Neural progenitor cell (in vitro differentiated cells): ENCODE measurements around the gene CCDC124.

Experiments
- EZH2 ChIP-seq: fragments of 200-600 bp; sonication (generic); IDR thresholded peaks from 2 replicates; pipeline ENCODE4 v1.6.1; 2017; ENCODE audit warnings: antibody characterized with exemption, mild to moderate bottlenecking, moderate library complexity
- EZH2phosphoT487 ChIP-seq: fragments of 200-600 bp; sonication (generic); IDR thresholded peaks from 2 replicates; pipeline ENCODE4 v1.6.1; 2017; ENCODE audit warnings: antibody characterized with exemption

DNA sequence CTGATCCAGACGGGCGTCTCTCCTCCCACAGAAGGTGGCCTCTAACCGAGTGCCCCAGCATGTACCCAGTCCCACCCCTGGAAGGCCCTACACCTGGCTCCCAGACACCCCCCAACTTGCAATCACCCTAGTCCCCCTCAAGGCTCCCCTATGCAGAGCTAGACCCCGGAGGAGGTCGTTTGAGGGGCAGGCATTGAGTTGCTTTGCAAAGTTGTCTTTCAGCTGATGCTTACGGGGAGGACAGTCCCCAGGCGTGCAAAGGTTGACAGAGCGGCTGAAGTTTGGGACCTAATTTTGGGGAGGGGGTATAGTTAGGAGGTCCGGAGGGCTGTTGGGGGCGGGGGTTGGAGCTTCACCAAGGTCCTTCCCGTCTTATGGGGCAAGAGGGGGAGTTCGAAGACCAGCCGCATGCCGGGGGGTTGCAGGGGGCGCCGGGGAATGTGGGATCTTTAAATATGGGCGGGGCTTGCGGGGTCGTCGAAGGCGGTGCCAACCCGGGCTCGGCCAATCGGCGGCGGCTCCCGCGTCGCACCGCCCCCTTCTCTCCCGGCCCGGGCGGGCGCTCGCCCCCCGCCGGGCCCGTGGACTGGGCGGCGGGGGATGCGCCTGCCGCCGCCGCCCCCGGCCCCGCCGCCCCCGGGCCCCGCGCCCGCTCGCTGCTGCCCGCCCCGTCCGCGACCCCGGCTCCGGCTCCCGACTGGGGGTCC is 33.9 kb downstream of the CCDC124 start, which contains the start of gene KCNN1:
- TF ChIP-seq EZH2 (no peak), EZH2phosphoT487 (no peak)
